NCI-H1417 treated with DMSO at 0.1 percent for 48 hours (cell line): ENCODE measurements around the gene FUBP1.
"Not testable (repeated sequence)": the region's sequence is repeated elsewhere in the genome, so short reads cannot be mapped to it uniquely, and the experiment has no call there.

Source experiments
- DNase-seq: peaks from one replicate; lab custom pipeline; 2025; lab: John Stamatoyannopoulos, UW

Gene FUBP1, protein sequence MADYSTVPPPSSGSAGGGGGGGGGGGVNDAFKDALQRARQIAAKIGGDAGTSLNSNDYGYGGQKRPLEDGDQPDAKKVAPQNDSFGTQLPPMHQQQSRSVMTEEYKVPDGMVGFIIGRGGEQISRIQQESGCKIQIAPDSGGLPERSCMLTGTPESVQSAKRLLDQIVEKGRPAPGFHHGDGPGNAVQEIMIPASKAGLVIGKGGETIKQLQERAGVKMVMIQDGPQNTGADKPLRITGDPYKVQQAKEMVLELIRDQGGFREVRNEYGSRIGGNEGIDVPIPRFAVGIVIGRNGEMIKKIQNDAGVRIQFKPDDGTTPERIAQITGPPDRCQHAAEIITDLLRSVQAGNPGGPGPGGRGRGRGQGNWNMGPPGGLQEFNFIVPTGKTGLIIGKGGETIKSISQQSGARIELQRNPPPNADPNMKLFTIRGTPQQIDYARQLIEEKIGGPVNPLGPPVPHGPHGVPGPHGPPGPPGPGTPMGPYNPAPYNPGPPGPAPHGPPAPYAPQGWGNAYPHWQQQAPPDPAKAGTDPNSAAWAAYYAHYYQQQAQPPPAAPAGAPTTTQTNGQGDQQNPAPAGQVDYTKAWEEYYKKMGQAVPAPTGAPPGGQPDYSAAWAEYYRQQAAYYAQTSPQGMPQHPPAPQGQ

DNA sequence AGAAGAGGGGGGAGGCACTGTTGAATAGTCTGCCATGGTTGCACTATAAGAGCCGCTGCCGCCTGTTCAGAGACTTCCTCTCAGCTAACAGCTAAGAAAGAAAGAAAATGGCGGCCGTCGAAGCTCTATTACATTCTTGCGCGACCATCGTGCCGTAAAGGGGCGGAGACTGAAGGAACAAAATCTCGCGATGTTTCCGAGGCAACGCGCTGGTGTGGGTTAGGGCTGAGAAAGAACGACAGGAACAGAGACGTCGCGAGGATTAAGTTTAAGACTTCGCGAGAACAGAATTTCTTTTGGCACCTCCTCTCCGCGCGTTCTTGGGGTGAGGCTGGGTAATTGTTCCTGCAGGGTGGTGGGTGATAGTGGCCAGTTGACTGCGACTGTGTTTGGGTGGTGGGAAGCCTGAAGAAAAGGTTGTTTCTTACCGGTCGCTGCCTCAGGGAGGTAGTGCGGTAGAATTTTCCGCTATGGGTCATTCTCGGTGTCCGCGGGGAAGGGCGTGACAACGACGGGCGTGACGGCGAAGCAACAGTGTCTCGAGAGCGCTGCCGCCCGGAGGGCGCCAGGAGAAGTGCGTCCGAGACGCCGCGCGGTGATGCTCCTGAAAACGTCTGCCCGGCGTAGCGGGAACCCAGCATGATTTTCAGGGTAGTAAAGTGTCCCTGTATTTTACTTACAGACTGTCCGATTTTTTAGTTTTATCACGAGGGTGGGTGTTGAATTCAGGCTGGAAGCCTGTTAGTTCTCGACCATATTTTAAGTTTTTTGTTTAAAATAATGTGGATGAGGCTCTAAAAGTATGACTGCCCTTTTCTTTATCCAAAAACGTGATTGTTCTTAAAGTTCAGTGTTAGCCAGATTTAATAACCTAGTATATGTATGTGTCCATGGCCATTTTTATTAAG lies at the start of gene FUBP1:
Gene FUBP1 (minus strand): TSS at position 104 of the 908 bp plus-strand sequence. CDS start 68 bp downstream, at position 36.
- peak; percentile 91 for DNase-seq

DNA sequence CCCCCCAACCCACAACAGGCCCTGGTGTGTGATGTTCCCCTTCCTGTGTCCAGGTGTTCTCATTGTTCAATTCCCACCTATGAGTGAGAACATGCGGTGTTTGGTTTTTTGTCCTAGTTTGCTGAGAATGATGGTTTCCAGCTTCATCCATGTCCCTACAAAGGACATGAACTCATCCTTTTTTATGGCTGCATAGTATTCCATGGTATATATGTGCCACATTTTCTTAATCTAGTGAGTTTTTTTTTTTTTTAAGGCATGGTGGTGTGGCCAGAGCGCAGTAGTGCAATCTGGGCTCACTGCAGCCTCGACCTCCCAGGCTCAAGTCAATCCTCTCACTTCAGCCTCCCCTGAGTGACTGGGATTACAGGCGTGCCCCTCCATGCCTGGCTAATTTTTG lies 42.3 kb upstream of the FUBP1 start:
- not testable (repeated sequence) for DNase-seq

DNA sequence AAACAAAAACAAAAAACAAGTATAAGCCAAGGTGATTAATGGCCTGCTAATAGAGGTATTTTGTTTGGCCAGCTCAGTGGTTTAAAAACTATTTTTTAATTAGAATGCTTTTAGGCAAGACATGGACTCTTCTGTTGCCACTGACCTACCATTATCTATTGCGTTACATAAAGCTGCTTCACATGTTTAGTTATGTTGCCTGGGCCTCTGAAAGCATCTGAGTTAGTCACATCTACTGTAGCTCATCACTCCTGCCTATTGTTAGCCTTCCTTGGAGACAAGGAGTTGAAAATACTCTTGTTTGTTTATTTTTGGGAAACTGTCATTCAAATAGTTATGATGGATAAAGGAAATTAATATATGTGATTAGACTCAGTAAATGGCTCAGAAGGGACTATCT lies 40.2 kb upstream of the FUBP1 start:
- no peak for DNase-seq

DNA sequence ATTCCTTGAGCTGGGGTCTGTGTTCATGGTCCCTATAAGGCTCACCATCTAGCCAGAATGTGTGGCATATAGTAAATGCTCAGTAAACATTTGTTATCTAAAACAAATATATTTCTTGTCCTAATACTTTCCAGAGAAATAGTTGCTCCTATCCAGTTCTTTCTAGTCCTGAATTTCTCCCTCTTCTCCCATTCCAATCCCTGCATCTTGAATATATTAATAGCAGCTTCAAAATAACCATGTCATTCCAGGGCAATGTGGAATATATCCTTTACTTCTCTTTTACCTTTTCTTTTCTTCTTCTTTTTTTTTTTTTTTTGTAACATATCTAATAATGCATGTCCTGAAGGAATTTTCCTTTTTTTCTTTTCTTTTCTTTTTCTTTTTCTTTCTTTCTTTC lies 36.3 kb upstream of the FUBP1 start:
- no peak for DNase-seq

DNA sequence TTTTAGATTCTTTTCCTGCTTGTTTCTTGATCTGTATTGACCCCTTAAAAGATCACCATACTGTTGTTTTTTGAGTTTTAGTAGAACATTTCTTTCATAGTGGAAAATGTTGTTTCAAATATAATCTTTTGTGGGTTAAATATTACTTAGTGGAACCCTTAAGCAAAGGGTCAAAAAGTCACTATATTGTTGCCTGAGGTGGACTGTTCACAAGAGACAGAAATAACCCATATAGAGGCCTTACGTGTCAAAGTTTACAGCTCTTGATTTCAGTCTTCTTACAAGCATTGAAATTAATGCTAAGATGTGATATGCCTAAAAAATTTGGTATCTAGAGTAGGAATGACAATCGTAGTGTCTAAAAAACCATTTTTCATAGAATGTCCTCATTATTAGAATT lies 32.2 kb upstream of the FUBP1 start:
- DNase-seq: no peak

DNA sequence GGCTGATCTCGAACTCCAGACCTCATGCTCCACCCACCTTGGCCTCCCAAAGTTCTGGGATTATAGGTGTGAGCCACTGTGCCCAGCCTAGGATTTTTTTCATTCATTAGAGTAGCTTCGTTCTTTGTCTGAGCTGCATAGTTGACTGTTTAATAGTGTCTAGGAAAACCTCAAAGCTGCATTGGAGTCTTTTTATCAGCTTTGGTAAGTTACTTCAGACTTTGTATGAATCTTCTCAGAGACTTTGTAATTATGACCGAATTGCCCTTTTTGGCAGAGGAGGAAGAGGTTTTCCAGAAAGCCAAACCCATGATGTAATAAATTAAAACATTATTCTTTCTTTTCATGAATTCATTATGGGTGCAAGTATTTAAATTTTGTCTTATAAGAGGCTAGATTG lies 31.0 kb upstream of the FUBP1 start:
- no peak for DNase-seq

DNA sequence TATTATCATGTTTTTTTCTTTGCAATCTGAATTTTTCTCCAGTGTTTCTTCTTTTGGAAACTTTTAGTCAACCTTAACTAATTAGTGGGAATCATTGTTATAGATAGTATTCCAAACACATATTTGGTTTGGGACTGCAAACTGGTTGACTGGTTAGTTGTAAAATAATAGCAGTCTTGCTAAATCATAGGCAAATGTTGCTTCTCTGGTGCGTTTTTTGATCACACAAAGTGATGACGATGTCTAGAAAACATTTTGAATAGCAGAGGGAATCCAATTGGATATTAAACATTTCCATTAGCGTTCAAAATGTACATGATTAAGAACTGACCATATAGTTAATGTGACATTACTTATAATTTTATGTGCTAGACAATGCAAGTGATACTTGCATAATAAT lies 30.4 kb upstream of the FUBP1 start:
- no peak for DNase-seq

DNA sequence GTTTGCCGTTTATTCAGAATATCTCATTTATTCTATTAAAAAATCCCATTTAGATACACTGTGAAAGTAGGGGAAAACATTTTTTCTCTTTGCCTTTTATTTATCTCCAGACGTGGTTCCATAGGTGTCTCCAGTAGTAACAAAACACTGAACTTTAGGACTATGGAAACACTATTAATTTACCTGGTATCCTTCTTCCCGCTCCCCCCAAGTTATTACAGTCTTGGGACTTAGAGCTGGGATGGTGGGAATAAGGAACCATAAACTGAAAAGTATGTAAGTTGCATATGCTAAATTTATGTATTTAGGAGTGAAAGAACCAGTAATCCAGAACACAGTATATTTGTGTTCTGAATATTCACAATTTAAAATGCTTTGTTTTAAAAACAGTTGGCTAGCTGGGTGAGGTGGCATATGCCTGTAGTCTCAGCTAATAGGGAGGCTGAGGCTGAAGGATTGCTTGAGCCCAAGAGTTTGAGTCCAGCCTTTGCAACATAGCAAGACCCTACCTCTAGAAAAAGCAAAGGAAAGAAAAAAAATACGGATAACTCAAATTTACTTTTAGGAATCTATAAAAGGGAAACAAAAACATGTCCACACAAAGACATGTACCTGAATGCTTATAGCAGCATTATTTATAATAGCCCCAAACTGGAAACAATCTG lies 28.9 kb upstream of the FUBP1 start:
- DNase-seq: no peak

DNA sequence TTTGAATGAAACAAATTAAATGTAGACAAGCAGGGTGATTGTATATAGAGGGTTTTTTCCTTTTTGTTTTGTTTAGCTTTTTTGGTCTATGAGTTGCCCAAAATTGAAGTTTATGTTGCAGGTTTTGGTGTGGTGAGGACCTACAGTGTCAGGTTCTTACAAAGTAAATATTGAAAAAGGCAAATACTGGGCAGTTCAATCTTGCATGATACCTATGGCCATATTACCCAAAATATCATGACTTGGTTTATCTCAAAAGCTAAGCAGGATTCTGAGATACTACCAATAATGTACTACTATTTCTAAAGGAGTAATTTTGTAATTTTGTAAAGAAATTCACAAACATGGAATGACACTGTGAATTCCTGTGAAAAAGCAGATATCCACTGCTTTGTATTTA lies 27.6 kb upstream of the FUBP1 start:
- DNase-seq: no peak

DNA sequence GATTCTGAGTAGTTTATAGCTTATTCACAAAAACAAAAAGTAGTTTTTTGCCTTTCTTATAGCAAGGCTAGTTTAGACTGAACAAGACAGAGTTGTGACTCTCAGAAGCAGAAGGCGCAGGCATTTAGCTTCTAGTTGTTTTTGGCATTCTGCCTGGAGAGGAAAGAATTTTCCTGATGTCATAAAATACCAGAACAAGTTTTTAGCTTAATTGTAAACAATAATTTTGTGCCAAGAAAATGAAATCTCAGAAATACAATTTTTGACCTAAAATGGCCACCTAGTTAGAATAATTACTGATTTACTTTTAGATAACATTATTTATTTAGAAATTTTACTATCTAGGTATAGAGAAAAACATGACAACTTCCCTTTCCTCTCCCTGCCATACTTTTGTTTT lies 26.9 kb upstream of the FUBP1 start:
- DNase-seq: no peak

DNA sequence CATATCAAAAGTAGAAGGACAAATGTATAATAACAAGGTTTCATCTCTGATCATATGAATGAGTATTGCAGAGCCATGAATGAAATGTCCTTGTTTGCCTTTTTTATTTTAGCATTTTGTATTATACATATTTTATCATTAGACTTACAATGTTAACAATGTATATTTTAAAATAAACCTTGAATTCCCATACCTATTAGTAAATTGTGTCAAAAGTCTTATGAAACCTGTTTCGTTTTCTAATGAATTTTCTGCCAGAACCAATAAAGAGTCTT lies 26.5 kb upstream of the FUBP1 start:
- no peak for DNase-seq

DNA sequence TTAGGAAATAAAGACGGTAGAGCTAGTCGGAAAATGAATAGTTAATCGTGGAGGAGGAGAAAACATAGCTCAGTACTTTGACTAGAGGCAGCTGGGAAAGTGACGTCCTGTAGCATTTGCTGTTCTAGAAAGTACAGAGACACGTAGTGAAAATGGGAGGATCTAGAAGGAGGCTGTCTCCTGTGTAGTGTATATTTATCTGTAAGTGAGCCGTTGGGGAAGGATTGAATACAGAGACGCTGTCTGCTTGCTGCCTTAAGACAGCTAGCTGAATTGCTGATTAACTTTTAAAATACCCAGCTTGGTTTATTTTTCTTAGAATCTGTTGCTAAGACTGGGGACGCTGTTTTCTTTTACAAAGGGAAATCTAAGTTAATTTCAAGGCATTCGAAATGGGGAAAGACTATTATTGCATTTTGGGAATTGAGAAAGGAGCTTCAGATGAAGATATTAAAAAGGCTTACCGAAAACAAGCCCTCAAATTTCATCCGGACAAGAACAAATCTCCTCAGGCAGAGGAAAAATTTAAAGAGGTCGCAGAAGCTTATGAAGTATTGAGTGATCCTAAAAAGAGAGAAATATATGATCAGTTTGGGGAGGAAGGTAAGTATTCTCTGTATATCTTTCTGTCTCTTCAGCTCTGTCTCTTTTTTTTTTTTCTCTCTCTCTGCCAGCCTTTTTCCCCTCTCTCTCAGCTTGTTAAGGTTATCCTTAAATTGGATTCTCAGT lies 26.0 kb upstream of the FUBP1 start, which contains the start of gene DNAJB4:
Gene DNAJB4 (plus strand): TSS at position 221 of the 729 bp plus-strand sequence. CDS start 172 bp downstream, at position 393.
- peak; percentile 93 for DNase-seq

DNA sequence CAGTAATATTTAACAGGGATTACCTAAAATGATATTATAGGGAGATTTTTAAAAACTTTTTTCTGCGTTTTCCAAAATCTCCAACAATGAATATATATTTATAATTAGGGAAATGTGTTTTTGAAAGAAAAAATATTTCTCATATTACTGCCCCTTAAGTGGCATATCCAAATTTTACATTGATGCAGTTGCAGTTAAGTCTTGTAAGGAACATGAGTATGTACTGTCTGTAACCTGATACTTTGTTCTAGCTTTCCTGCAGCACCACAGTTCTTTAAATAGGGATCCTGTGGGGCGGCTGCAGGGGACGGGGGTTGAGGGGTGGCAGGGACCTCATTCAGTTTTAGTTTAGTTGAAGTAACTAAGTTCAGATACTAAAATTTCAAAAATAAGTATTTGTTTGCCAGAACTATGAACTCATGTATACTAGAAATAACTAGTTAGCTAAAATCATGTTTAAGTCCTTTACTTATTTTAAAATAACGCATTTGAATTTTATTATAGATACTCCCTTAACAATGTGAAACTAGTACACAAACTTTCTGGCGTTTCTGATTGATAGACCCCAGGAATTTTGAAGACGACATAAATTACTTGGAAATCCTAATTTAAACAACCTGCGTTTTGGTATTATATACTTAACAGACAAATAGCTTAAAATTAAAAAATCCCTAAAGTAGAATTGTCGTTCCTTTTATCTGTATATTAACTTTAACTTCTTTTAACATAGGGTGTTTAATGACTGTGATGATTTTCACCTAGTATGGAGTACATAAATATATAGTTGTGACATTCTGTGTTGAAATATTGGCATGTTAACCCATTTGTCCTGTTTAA lies 25.2 kb upstream of the FUBP1 start:
- DNase-seq: no peak

DNA sequence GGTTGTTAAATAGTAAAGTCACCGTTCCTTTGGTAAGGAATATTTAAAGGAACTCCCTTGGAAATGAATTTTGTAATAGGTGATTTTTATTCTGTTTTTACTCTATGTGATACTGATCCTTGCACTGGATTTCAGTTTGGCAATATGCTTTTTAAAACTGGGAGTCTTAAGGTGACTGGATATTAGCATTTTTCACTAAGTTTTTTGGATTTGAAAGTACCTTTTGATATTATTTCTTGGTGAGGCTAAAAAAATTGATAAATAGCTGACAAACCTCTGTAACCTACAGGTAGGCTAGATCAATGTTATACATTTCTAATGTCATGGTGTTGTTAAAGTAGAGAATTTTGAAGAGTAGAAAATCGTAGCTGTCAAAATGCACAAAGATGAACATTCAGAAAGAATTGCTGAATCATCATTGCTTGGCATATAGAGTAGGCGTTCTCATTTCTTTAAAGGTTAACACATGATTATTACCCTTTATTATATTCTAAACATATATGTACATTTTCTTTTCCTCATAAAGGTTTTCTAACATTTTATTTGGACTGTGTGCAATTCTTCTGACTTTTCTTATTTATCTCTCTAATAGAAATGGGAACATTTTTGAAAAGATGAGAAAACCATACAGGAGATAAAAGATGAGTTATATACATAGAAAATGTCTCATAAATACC lies 24.3 kb upstream of the FUBP1 start:
- no peak for DNase-seq

DNA sequence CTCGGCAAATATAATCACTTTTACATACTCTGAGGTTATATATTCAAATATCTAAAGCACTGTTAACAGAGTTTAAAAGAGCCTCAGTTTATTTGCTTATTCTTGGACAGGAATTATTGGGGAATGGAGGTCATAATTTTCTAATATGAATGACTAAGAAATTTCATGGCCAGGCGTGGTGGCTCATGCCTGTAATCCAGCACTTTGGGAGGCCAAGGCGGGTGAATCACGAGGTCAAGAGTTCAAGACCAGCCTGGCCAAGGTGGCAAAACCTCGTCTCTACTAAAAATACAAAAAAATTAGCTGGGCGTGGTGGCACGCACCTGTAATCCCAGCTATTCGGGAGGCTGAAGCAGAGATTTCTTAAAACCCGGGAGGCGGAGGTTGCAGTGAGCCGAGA lies 21.7 kb upstream of the FUBP1 start:
- not testable (repeated sequence) for DNase-seq

DNA sequence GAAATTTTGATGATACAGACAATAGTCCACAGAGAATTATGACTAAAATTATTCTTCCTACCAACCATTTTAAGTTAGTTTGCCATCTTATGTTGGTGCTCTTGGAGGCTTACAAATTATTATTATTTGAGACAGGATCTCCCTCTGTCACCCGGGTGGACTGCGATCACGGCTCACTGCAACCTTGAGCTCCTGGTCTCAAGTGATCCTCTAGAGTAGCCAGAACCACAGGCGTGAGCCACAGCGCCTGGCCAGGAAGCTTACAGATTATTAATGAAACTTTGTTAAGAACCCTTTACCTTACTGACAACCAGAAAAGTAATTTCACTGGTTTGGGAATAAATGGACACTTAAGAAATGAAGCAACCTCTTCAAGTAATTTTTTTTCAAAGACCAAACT lies 17.9 kb upstream of the FUBP1 start:
- DNase-seq: no peak

DNA sequence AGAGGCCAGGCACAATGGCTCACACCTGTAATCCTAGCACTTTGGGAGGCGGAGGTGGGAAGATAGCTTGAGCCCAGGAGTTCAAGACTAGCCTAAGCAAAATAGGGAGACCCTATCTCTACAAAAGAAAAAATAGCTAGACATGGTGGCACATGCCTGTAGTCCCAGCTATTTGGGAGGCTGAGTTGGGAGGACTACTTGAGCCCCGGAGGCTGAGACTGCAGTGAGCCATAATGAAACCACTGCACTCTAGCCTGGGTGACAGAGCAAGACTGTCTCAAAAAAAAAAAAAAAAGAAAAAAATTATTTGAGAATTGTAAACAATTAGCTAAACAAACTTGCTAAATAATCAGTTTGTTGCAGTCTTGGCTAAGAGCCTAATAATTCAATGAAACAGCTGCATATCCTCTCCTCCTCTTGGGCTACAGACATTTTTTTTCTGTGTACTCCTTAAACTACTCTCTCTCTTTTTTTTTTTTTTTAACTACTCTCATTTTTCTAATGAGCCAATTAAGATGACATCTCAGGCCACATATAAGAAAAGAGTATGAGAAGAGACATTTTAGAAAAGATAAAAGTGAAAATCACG lies 15.3 kb upstream of the FUBP1 start:
- no peak for DNase-seq

DNA sequence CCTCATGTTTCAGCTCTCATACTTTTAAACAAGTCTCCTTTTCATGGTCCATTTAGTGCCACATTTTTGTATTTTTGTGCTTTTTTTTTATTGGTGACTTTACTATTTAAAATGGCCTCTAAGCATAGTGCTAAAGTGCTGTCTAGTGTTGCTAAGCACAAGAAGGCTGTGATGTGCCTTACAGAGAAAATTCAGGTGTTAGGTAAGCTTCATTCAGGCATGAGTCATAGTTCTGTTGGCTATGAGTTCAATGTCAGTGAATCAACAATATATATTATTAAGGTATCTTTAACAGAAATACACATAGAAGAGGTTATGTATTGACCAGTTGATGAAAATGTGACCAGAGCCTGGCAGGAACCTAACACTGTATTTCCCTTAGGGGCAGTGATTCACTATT lies 12.8 kb upstream of the FUBP1 start:
- DNase-seq: no peak

DNA sequence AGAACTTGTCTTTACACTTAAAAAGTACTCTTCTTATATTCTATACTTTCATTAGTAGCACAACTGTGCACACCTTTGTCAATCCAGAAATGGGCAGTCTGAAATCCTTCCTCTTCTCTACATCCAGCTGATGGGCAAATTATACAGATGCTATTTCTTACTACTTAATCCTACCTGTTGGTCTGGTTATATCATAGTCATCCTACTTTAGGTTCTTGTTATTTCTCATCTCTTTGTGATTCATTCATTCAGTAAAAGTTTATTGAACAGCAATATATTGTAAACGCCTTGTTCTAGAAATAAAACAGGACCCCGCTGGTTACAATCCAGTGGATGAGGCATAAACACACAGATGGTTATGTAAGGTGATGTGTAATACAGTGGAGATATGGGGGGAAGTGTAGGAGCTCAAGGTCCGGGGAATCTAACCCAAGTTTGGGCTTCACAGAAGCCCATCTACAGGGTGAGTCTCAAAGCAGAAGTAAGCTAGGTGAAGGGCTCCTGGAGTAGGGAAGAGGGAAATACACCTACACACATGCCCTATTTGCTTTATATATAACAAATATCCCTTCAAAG lies 11.8 kb upstream of the FUBP1 start:
- DNase-seq: no peak
